ENCODE measurements around the gene BORCS8. TPM values are rescaled to one million over a fixed set of nuclear protein-coding genes. Genes with fewer than 3 reads are reported as not detected.
"Not testable (repeated sequence)": the region's sequence is repeated elsewhere in the genome, so short reads cannot be mapped to it uniquely, and the experiment has no call there.

Gene BORCS8
- total RNA-seq, 1 experiment from 2014 or later, result 25.4 TPM

DNA sequence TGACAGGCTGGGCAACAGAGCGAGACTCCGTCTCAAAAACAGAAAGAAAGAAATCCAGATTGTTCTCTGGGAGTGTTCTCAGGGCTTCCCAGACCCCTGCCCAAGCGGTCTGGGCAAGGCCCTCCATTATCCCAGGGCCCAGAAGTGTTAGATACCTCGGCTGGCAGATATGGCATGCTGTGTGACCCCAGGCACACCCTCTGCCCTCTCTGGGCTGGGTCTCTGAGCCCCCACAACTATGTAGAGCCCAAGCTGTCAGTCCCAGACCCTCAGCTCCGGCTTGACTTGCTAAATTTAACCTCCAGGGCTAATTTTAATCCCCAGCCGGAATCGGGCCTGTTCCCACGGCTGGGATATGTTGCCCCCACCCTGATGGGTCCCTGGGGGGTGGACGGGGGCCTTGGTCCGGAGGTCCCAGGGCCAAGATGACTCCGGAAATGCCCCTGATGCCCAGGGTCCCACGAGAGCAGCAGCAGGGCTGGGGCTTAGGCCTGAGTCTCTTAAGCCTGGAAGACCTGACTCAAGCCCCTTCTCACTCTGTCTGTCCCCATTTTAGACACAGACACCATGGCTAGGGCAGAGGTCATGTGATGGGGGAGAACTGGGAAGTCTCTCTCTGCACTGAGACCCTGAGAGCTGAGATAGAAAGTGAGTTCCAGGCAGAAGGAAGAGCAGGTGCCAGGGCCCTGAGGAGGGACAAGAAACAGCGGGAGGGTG lies 39.1 kb downstream of the BORCS8 start:
- intact Hi-C loops (cut with micrococcal nuclease), result no loop called here
- no TSS peak for BruUV-seq (replicated peaks)
- POLR2A ChIA-PET, result no interaction called here
- TF ChIP-seq CTCF (IDR thresholded peaks at IDR 0.05; ENCODE audit: unreplicated experiment), result no peak
- Mint-ChIP-seq H3K9me3 (ENCODE audit: unreplicated experiment) (no peaks in the 10 kb centered on the region), H3K4me1 (ENCODE audit: insufficient read depth, unreplicated experiment) (no peaks in the 10 kb centered on the region), H3K27ac (ENCODE audit: low read depth, unreplicated experiment) (no peak overlapping the region), H3K27me3 (ENCODE audit: insufficient read depth, unreplicated experiment) (no peaks in the 10 kb centered on the region), H3K36me3 (ENCODE audit: insufficient read depth, unreplicated experiment) (peaks cover 6% of the 10 kb centered on the region), H3K4me3 (ENCODE audit: unreplicated experiment) (no peak overlapping the region)
- DNase-seq (ENCODE audit: unreplicated experiment), result no peak
- CTCF ChIA-PET, result interaction anchor here (0.7 to 1.5 kb wide), 4 partner anchors 12 to 331 kb away, joined by 3 to 5 read pairs (median 4); no protein-coding TSS in a partner anchor

DNA sequence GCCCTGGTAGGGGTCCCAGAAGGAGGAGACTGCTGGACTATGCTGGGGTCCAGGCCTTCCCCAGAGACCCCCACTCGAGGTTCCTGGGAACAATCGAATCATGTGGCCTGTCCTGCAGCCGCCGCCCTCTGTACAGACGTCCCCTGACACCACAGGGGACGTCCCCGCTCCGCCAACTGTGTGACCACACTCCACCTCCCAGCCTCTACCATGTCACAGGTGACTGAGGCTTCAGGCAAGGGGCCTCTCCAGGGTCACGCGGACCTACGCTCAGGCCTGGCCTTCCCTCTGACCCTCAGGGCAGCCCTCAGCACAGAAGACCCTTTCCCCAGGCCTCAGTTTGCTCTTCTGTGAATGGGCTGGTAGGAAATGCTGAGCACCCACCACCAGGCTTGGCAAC lies 40.5 kb downstream of the BORCS8 start:
- no peak for TF ChIP-seq CTCF (IDR thresholded peaks at IDR 0.05; ENCODE audit: unreplicated experiment)
- CTCF ChIA-PET, result interaction anchor here (1.5 kb wide), 1 partner anchor 11 kb away, joined by 5 read pairs; no protein-coding TSS in a partner anchor
- Mint-ChIP-seq H3K4me3 (ENCODE audit: unreplicated experiment) (no peak overlapping the region), H3K27ac (ENCODE audit: low read depth, unreplicated experiment) (no peak overlapping the region), H3K4me1 (ENCODE audit: insufficient read depth, unreplicated experiment) (no peaks in the 10 kb centered on the region), H3K36me3 (ENCODE audit: insufficient read depth, unreplicated experiment) (peaks cover 6% of the 10 kb centered on the region), H3K27me3 (ENCODE audit: insufficient read depth, unreplicated experiment) (no peaks in the 10 kb centered on the region), H3K9me3 (ENCODE audit: unreplicated experiment) (no peaks in the 10 kb centered on the region)
- POLR2A ChIA-PET, result no interaction called here
- no peak for DNase-seq (ENCODE audit: unreplicated experiment)
- BruUV-seq (replicated peaks), result no TSS peak
- intact Hi-C loops (cut with micrococcal nuclease), result no loop called here

DNA sequence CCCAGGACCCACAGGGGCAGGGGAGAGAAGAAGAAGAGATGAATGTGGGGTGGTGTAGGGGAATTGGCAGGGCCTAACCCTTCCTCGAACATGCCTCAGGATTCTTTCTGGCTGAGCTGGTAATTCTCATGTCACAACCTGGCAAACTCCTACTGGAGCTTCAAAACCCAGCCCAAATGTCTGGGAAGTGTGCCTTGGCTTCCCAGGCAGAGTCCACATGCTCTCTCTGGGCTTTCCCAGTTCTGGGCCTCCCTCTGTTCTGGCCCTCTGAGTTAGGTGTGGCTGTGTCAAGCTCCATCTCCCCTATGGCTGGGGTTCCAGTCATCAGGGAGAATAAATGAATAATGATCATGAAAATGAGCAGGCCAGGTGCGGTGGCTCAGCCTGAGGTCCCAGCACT lies 42.5 kb downstream of the BORCS8 start:
- no peaks in the 10 kb centered on the region for H3K4me1 Mint-ChIP-seq (ENCODE audit: insufficient read depth, unreplicated experiment)
- no peaks in the 10 kb centered on the region for H3K9me3 Mint-ChIP-seq (ENCODE audit: unreplicated experiment)
- POLR2A ChIA-PET, result interaction anchor here (1.2 kb wide), 1 partner anchor 42 kb away, joined by 3 read pairs; the partner anchor contains the start of genes BORCS8 and RFXANK
- CTCF ChIA-PET, result interaction anchor here (0.5 to 2.0 kb wide), 4 partner anchors 8 to 212 kb away, joined by 3 to 7 read pairs (median 4); no protein-coding TSS in a partner anchor
- no peak overlapping the region for H3K4me3 Mint-ChIP-seq (ENCODE audit: unreplicated experiment)
- intact Hi-C loops (cut with micrococcal nuclease), result no loop called here
- no TSS peak for BruUV-seq (replicated peaks)
- H3K36me3 Mint-ChIP-seq (ENCODE audit: insufficient read depth, unreplicated experiment), result peaks cover 6% of the 10 kb centered on the region
- H3K27ac Mint-ChIP-seq (ENCODE audit: low read depth, unreplicated experiment), result no peak overlapping the region
- no peak for DNase-seq (ENCODE audit: unreplicated experiment)
- TF ChIP-seq CTCF (IDR thresholded peaks at IDR 0.05; ENCODE audit: unreplicated experiment), result no peak
- H3K27me3 Mint-ChIP-seq (ENCODE audit: insufficient read depth, unreplicated experiment), result no peaks in the 10 kb centered on the region

DNA sequence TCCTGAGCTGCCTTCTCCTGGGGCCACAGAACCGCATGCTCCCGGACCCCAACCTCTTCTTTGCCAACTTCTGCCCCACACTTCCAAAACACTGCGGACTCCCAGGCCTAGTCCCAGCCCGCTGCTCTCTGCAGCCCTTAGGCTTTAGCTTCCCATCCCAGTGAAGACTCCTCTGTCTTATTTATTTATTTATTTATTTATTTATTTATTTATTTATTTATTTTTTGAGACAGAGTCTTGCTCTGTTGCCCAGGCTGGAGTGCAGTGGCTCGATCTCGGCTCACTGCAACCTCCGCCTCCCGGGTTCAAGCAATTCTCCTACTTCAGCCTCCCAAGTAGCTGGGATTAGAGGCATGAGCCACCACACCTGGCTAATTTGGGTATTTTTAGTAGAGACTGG lies 43.4 kb downstream of the BORCS8 start:
- BruUV-seq (replicated peaks); intact Hi-C loops (cut with micrococcal nuclease); H3K27ac Mint-ChIP-seq (ENCODE audit: low read depth, unreplicated experiment); H3K9me3 Mint-ChIP-seq (ENCODE audit: unreplicated experiment); H3K36me3 Mint-ChIP-seq (ENCODE audit: insufficient read depth, unreplicated experiment); H3K4me1 Mint-ChIP-seq (ENCODE audit: insufficient read depth, unreplicated experiment); H3K4me3 Mint-ChIP-seq (ENCODE audit: unreplicated experiment); H3K27me3 Mint-ChIP-seq (ENCODE audit: insufficient read depth, unreplicated experiment); DNase-seq (ENCODE audit: unreplicated experiment): not testable (repeated sequence)
- ChIA-PET CTCF (interaction anchor here (0.6 to 2.0 kb wide), 6 partner anchors 8 to 341 kb away, joined by 3 to 7 read pairs (median 4); no protein-coding TSS in a partner anchor), POLR2A (interaction anchor here (0.6 kb wide), 1 partner anchor 32 kb away, joined by 4 read pairs; no protein-coding TSS in a partner anchor)
